CD4-positive, alpha-beta T cell treated with Interleukin-17A for 1 hour (primary cell): ENCODE measurements around the gene RIC3.

Experiments used
- DNase-seq: peaks from one replicate; pipeline ENCODE4 v3.0.0-alpha.2; 2020

The RIC3 gene

DNA sequence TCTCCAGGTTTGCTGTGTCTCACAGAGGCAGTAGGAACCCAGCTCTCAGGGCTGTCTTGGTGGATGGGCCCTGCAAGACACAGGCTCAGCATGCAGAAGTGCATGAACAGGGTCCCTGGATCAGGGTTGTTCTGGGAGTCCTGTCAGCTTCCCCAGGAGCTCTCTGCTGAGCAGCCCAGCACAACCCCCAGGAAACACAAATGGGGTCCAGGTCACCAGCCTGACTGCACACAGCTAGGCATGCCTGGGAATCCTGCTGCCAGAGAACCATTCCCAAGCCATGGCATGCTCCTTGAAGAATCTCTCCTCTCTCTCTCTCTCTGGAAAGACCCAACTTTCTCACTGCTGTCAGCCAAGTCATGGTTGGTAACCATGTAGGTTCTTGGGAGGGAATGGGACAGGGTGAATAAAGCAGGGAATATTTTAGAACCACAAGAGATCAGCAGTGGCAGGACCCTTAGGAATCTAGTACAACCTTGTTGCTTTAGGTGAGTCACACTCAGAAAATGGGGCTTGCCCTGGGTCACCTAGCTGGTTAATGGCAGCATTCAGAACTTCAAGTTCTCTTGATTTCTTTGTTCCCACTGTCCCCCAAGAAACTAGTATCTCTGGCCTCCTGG, 66.4 kb downstream of the RIC3 start:
- no peak for DNase-seq

DNA sequence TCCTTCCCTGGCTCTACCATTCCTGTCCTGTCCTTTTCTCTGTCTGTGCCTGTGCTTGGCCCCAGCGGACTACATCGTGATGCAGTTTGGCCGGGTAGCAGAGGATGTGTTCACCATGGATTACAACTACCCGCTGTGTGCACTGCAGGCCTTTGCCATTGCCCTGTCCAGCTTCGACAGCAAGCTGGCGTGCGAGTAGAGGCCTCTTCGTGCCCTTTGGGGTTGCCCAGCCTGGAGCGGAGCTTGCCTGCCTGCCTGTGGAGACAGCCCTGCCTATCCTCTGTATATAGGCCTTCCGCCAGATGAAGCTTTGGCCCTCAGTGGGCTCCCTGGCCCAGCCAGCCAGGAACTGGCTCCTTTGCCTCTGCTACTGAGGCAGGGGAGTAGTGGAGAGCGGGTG, 67.4 kb downstream of the RIC3 start:
- DNase-seq: no peak

DNA sequence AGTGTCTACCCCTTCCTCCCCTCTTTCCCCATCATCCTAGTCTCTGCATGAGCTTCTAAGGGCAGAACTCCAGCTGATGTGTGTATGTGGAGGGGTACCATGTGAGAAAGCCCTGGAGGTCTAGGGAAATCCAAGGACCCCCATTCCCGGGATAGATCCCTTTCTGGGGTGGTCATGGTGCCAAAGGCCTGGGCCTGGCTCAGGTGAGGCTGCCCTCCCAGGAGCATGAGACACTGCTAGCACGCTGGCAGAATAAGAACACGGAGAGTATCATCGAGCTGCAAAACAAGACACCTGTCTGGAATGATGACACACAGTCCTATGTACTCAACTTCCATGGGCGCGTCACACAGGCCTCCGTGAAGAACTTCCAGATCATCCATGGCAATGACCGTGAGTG, 68.2 kb downstream of the RIC3 start:
- DNase-seq: no peak

DNA sequence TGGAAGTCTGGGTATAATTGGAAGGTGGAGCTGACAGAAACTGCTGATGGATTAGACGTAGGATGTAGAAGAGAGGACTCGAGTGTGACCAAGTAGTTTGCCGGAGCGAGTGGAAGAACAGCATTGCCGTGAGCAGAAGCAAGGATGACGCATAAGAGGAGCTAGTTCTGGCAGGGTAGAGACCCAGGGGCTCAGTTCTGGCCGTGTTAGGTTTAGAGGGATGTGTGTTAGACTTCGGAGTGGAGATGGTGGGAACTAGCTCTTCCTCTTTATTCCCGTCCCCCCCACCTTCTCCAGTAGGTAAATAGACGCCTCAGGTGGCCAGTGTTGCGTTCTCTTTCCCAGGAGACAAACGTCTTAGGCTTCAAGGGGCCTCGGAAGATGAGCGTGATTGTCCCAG, 68.7 kb downstream of the RIC3 start:
- DNase-seq: no peak

DNA sequence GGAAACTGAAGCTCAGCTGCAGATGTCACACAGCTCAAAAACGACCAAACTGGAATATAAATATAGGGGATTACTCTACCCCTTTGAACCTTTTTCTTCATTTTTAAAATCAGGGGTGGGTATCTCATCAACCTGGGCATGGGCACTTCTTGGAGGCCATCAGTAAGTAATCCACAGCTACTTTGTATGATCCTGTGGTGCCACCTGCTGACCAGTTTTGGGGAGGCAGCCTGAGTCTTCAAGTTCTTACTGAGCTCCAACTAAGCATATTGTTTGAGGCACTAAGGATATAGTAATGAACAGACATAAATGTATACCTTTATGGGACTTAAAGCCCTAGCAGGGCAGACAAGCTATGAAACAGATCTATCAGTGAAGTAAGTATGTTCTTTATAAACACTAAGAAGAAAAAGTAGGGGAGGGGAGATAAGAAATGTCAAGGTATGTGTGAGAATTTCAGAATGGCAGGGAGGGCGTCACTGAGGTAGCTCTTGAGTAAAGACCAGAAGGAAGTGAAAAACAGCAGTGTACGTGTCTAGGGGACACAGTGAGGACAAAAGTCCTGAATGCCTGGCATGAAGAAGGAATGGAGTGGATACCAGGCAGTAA, 69.4 kb downstream of the RIC3 start:
- peak; percentile 68 for DNase-seq

DNA sequence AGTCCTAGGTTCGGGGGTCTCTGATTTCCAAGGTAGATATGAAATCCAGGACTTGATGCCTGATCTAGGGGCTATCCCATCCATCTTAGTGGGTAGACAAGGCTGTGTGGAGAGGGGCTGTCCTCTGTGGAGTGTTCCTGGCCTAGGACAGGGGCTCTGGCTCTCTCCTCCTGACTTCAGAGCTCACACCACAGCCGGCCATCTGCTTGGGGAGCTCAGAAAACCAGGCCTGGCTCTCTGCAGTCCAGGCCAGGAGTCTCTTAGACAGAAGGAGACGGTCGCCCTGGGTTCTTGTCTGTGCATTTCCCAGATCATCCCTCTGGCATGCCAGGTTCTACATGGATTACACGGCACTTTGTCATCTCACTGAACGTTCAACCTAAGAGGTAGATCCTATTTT, 69.9 kb downstream of the RIC3 start:
- no peak for DNase-seq

DNA sequence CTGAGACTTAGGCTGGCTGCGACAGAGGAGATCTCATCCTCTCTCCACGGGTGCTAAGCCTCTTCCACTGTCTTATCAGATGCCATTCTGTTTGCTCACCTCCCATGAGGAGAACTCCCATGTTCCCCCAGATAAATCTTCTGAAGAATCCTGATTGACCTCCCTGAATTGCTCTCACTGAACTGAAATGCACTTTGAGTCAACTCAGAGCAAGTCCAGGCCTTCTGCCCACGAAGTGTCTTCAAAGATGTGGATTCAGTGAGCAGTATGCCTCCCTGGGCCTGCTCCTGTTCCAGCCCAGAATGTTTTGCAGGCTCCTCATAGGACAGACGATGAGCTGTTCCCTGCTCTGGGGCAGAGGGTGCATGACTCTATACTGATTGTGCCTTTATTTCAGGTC, 70.5 kb downstream of the RIC3 start:
- DNase-seq: no peak

DNA sequence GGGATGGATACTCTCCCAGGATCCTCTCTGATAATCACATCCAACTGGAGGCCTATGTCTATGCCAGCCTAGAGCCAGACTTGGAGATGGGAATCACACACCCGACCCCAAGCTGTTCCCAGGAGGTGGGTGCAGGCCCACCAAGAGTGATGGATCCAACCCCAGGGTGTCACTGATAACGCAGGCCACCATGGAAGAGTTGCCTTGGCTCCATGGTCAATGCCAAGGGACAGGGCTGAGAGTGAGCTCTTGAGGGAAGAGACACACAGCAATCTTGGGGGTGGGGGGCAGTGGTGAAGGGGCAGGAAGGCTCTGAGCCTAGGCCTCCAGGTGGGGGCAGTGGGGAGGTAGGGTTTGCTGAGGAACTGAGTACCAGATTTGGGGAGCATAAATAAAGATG, 70.9 kb downstream of the RIC3 start:
- DNase-seq: no peak

DNA sequence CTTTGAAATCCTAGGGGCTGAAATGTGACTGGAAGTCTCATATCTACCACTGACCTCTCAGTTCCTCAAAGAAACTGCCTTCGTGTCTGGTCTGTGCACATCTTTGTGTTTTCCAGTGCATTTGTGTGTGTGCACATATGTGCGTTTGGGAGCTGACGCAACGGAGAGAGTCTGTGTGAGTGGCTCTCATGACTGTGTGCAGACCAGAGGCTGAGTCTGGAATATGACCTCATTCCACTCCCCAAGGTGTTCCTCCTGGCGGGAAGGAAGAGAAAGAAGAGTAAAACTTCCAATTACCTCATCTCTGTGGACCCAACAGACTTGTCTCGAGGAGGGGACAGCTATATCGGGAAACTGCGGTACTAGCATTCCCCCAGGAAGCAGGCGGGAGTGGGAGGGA, 71.4 kb downstream of the RIC3 start:
- DNase-seq: no peak

DNA sequence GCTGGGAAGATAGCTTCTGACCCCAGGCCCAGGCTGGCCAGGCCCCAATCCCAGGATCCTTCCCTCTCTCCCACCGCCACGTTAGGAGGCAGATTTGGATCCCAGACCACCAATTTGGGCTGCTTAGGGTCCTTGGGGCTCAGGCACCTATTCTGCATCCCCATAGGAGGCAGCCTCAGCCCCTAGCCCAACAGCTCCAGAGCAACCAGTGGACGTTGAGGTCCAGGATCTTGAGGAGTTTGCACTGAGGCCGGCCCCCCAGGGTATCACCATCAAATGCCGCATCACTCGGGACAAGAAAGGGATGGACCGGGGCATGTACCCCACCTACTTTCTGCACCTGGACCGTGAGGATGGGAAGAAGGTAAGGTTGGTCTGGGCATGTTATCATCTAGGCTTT, 71.8 kb downstream of the RIC3 start:
- DNase-seq: no peak

DNA sequence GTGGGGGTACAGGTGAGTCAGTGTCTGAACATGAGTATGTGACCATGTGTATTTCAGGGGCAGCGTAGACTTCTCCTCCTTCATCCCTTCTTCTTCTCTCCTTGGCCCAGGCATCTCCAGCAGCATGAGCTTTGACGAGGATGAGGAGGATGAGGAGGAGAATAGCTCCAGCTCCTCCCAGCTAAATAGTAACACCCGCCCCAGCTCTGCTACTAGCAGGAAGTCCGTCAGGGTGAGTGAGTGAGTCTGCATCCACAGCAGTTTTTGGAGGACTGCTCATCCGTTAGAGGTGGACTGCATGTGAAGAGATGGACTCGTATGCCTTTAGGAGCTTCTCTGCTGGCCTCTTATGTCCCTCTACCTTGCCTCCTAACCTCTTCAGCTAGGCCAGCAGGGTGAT, 72.2 kb downstream of the RIC3 start:
- no peak for DNase-seq

DNA sequence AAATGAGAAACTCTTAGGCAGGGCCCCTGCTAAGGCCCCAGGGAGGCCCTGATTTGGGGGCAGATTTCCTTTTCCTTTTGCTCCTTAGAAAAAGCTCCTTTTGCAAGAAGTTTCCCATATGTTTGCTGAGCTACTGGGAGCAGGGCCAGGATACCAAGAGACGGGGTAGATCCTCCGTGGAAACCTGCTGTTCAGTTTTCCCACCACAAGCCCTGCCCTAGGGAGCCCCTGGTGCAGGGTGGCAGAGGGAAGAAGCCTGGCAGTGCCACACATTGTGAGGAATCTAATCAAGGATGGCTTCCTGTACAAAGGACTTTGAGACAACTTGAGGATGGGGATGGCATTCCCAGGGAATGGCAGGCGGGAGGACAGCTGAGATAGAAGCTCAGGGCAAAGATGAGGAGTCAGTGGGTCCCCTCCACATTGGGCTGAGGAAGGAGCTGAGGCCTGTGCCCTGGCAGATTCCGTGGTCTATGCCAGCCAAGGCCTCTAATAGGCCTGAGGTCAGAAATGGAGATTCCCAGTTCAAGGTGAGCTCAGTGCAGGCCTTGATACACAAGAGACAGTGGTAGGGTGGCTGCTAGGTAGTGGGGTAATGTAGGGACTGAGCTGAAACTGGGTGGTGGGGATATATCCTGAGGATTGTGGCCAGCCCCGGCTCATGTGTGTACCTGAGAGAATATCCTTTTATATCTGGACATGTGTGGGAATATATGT, 72.9 kb downstream of the RIC3 start:
- DNase-seq: no peak

DNA sequence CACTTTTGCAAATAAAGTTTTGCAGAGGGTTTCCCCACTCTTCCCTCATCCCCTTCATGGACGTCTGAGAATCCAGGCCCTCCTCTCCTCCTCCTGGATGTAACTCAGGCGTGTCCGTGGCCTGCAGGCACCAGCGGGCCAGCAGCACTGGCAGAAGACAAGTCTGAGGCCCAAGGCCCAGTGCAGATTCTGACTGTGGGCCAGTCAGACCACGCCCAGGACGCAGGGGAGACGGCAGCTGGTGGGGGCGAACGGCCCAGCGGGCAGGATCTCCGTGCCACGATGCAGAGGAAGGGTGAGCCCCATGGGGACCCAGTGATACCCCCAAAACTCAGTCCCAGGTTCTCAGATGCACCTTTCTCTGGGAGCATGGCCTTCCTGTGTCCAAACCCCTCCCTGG, 73.5 kb downstream of the RIC3 start:
- no peak for DNase-seq

DNA sequence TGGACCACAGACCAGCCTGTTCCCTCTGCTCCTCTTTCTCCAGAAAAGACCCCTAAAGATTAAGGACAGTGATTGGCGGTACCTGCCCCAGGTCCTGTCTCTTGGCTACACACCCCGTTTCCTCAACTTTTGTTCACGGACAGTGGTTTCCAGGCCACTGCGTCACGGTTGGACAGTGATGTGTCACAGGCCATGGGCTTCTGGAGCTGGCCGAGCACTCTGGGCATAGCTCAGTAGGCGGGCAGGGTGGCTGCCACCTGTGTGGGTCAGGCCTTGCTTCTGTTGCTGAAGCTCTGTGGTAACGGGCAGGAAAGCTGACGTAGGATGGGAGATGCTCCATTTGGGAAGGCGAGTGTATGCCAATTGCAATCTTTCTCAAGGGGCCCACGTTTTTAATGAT, 74.2 kb downstream of the RIC3 start:
- no peak for DNase-seq

DNA sequence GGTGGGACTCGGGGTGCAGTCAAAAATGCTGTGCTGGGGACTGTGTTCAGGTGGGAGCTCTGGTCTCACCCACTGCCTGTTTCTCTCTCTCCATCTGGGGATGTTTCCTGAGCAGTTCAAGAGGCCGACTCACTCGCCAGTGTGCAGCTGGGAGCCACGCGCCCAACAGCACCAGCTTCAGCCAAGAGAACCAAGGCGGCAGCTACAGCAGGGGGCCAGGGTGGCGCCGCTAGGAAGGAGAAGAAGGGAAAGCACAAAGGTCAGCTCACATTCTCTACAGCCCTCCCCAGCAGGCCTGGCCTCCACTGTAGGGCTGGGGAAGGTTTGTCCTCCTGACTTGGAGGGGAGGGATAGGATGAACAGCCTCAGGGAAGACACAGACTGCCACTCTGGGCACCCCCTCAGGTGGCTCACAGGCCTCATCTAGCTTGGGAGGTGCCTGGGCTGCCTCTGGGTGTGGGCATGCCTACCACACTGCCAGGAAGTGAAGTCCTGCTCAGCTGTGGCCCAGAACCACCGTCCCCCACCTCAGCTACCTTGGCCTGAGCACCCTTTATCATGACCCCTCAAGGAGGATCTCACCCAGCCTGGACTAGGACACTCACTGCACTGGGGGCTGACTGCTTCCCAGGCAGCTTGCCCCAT, 74.8 kb downstream of the RIC3 start:
- no peak for DNase-seq

DNA sequence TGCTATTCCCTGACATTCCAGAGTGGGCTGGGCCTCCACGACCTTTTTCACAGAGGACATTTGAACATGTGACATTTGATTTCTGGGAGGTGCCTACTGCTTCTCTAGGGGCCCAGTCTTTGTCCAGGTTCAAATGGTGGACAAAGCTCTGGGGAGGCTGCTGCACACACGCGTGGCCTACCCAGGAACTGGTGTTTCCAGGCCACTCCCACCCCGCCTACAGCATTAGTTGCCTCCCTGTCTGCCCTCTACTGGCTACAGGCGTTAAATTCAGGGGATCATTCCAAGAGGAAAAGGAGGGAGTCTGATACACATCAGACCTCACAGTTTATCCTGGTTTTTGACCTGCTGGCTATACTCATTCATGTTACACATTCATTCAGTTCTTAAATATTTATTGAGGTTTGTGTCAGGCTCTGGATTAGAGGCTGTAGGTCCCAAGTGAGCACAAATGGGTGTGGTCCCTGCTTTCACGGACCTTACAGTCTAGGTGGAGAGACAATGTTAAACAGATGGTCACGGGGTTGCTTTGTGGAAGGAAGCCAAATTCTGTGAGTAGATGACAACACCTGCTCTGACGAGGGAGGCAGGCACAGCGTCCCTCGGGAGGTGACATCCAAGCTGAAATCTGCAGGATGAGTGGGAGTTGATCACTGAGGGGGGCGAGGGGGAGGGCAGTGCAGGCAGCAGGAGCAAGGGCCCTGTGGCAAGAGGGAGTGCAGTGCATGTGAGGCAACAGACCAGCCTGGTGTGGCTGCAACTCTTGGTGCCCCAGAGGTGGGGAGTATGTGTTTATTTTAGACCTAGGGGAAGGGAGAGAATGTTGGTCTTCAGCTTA, 76.0 kb downstream of the RIC3 start:
- peak; percentile 35 for DNase-seq

DNA sequence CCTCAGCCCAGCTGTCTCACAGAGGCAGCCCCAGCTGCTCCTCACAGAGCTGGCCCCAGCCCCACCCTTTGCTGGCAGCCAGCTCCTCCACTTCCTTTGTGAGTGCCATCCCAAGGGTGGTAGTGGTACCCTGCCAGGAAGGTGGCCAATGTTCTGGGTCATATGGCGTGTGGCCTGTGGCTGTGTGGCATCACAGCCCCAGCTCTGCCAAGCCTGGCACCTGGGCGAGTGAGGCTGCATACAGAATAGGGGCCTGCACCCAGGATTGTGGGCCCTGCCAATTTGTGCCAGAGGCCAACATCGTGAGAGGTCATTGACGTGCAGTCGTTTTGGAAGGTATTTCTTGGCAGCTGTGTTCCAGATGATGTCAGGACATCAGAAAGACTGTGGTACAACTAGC, 77.1 kb downstream of the RIC3 start:
- DNase-seq: no peak

DNA sequence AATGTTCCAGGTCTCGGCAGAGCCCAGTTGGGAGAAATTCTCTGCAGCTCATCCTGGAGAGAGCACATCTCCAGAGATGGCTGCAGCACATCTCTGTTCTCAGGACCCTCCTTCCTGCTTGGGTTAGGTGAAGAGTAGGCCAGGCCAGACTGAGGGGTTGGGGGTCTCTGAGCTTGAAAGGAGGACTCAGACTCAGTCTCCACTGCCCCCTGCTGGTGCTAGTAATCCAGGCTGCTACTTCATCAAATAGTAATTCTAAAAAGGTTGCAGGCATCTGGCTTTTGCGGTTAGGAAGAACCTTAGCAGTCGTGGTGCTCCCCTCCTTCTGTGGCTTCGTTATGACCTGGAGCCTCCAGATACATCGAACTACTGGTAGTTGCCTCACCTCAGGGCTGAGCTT, 78.1 kb downstream of the RIC3 start:
- DNase-seq: no peak

DNA sequence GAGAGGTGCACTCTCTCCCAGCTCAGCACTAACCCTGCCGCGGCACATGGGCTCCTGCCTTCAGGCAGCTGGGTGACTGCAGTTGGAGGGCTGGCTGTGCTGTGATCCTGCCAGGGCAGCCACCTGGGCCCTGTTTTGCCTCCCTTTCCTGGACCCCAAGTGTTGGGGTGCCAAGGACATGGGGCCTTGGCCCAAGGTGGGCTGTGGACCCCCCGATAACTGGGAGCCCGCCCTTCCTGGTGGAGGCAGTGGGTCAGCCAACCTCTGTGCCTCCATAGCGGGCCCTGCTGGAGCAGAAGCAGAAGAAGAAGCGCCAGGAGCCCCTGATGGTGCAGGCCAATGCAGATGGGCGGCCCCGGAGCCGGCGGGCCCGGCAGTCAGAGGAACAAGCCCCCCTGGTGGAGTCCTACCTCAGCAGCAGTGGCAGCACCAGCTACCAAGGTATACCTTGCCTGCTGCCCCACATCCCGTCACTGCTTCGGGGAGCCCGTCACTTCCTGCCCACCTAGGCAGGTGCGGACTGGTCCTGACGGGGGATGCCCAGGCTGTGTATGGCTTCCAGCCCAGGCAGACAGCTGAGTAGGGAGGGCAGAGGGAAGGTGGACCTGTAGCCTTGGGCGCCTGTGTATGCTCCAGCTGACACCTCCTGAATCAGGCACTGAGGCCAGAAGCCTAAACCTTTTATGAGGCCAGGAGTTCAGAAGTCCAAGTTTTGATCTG, 78.9 kb downstream of the RIC3 start:
- no peak for DNase-seq

DNA sequence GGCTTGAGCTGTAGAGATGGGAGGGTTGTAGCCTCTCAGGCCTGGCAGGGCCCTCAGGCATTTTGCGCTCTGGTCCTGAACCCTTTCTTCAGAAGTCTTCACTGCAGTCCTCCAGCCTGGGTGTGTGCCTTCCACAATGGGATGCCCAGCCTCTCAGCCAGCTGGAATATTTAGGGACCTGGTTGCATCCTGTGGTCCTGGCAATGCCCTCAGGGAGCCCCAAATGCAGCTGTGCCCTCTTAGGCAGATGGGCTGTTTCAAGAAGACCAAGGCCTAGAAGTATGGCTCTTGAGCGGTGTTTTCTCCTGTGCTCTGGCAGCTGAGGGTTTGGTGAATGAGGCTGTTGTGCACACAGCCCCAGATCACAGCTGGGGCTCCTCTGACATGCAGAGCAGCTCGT, 81.1 kb downstream of the RIC3 start:
- no peak for DNase-seq

DNA sequence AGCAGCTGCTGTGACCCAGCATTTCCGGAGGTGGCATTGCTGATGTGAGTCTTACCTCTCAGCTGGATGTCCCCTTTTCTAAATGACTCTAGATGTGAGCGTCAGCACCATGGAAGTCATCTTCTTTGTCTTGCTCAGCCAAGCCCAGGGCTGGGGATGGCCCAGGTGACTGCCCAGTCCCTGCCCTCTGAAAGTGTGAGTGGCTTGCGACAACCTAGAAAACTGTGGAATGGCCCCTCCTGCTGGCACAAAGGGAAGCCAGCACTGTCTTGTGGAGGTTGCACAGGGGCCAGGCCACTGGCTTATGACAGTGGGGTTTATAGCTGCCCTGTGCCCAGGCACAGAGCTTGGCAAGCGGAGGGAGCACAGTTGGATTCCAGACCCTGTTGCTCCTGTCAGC, 81.6 kb downstream of the RIC3 start:
- no peak for DNase-seq

DNA sequence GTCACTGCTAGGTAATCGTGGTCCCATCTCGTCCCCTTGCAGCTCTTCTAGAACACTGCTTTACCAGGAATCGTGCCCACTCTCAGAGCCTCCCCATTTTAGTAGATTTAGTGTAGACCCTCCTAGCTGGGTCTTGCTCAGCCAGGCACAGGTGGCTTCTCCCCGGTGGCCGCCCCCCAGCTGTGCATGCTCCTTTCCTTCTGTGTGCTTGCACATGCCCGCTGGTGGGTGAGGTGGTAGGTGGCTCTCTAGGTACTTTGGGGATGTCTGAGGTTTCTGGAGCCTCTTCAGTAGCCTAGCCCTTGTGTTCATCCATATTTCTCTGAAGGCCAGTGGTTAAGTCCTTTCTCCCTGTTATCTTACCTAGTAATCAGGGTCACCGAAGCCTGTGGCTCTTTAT, 82.3 kb downstream of the RIC3 start:
- no peak for DNase-seq
